ENCODE results near the gene UPF3A. TPM values are rescaled to one million over a fixed set of nuclear protein-coding genes. Genes with fewer than 3 reads are reported as not detected.

Gene UPF3A, protein sequence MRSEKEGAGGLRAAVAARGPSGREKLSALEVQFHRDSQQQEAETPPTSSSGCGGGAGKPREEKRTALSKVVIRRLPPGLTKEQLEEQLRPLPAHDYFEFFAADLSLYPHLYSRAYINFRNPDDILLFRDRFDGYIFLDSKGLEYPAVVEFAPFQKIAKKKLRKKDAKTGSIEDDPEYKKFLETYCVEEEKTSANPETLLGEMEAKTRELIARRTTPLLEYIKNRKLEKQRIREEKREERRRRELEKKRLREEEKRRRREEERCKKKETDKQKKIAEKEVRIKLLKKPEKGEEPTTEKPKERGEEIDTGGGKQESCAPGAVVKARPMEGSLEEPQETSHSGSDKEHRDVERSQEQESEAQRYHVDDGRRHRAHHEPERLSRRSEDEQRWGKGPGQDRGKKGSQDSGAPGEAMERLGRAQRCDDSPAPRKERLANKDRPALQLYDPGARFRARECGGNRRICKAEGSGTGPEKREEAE
- total RNA-seq = 20.7 and 26.4 TPM in 2 replicates

DNA sequence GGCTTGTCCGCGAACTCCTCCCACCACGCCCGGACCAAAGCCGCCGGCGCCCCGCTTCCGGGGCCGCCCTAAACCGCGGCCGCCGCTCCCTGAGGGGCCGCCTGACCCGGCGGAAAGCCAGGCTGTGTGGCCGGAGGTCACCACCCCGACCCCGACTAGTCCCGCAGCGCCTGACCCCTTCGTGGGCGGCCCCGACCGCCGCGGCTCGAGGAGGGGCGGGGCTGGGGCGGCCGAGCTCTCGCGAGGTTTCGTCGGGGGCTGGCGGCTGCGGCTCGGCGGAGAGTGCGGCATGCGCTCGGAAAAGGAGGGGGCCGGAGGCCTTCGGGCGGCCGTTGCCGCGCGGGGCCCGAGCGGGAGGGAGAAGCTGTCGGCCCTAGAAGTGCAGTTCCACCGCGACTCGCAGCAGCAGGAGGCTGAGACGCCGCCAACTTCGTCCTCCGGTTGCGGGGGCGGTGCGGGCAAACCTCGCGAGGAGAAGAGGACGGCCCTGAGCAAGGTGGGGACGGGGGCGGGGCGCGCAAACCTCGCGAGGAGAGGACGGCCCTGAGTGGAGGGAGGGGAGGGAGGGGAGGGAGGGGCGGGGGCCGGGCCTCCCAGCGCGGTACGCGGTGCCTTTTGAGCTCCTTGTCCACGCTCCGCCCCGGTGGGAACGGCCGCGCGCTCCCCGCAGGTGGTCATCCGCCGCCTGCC is at the start of gene UPF3A:
UPF3A (plus strand) TSS at position 251 of the 690 bp plus-strand sequence; CDS start at position 290, 39 bp downstream.

DNA sequence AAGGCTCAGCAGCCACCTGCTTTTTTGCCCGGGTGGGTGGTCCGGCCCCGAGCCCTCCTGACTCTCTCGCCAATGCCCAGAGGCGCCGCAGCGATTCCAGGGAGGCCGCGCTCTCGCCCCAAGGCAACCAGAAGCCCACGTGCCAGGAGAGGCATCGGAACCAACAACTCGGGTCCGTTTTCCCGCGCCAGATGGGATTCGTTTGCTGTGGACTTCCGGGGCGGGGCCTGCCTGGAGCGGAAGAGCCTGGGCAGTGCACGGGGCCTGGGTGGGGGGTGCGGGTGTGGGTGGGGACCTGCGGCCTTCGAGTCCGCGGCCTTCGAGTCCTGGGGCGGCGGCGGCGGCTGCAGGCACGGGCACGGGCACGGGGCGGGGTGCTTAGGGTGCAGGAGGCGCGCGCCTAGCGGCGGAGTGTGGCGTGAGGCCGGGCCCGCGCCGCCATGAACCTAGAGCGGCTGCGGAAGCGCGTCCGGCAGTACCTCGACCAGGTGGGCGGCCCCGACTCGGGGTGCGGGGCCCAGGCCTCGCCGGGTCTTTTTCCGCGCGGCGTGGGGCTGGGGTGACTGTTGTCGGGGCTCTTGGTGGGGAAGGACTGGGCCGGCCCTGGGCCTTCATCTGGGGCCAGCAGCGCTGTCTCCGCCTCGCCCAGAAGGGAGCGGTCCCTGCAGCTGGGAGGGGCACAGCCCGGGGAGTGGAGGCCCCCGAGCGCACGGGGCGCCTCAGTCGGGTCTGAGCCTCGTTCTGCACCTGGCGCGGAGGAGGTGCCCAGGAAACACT is 46.6 kb upstream of the UPF3A start, which contains the start of gene CDC16:
CDC16 (plus strand) TSS at position 253 of the 777 bp plus-strand sequence; CDS start at position 441, 188 bp downstream.

GRCh38 chr13:114314074-114314912 is 32.9 kb downstream of the UPF3A start, which contains the start of gene CHAMP1:
CHAMP1 (plus strand) TSS chr13:114314503; CDS start chr13:114323843, 9,340 bp downstream.

Other genes starting within 250 kb of the UPF3A start
- 20.1 and 24.6 TPM in 2 replicates for gene RASA3, start 149.0 kb upstream of the UPF3A start, total RNA-seq
- gene CFAP97D2, start 102.3 kb upstream of the UPF3A start, total RNA-seq = not detected in 2 replicates
- 26.8 and 40.3 TPM in 2 replicates for gene CDC16, start 46.7 kb upstream of the UPF3A start, total RNA-seq
- gene CHAMP1, start 32.9 kb downstream of the UPF3A start, total RNA-seq = 17.4 and 18.3 TPM in 2 replicates

Data from pericardium fibroblast (primary cell).